Neuronal stem cell (in vitro differentiated cells): ENCODE results near the gene SMYD3.
A peak's percentile ranks its signal among the peaks of the same experiment; 100 is the strongest.

Source experiments
- DNase-seq: peaks from one replicate; pipeline ENCODE4 v3.0.0-alpha.2; 2013; ENCODE audit warnings: low spot score
- H2AFZ ChIP-seq: one replicate; pipeline ENCODE4 v1.6.1; 2013; ENCODE audit warnings: mild to moderate bottlenecking, low read length, inconsistent platforms
- H2AK5ac ChIP-seq: 2 replicates; pipeline ENCODE4 v1.6.1; 2013; ENCODE audit warnings: low read depth, mild to moderate bottlenecking, inconsistent platforms, low read length, moderate library complexity, mixed read lengths
- H2BK120ac ChIP-seq: 2 replicates; pipeline ENCODE4 v1.6.1; 2013; ENCODE audit warnings: low read depth, mild to moderate bottlenecking, inconsistent platforms, low read length, moderate library complexity, mixed read lengths
- H2BK12ac ChIP-seq: one replicate; pipeline ENCODE4 v1.6.1; 2013; ENCODE audit warnings: low read length, inconsistent platforms
- H2BK15ac ChIP-seq: 2 replicates; pipeline ENCODE4 v1.6.1; 2013; ENCODE audit warnings: mild to moderate bottlenecking, low read length, inconsistent platforms, mixed read lengths
- H2BK5ac ChIP-seq: one replicate; pipeline ENCODE4 v1.6.1; 2013; ENCODE audit warnings: inconsistent platforms, mild to moderate bottlenecking, low read length, moderate library complexity
- H3K14ac ChIP-seq: one replicate; pipeline ENCODE4 v1.6.1; 2013; ENCODE audit warnings: low read length, inconsistent platforms
- H3K18ac ChIP-seq: 2 replicates; pipeline ENCODE4 v1.6.1; 2013; ENCODE audit warnings: low read length, inconsistent platforms
- H3K23ac ChIP-seq: 2 replicates; pipeline ENCODE4 v1.6.1; 2013; ENCODE audit warnings: low read depth, mild to moderate bottlenecking, mixed read lengths, low read length, inconsistent platforms; ENCODE audit not compliant: poor library complexity
- H3K27ac ChIP-seq: replicated peaks from 3 replicates; pipeline ENCODE4 v1.5.1; 2013; ENCODE audit warnings: low read length, inconsistent platforms
- H3K27me3 ChIP-seq, 3 experiments: 2 replicates each; pipeline ENCODE4 v1.6.1; 2013; ENCODE audit warnings: low read length in 3 of 3, mild to moderate bottlenecking in 2 of 3, inconsistent platforms in 1 of 3, low read depth in 1 of 3, mixed read lengths in 1 of 3, moderate library complexity in 1 of 3; ENCODE audit not compliant: control insufficient read depth in 3 of 3, insufficient read depth in 3 of 3
- H3K36me3 ChIP-seq, 2 donors: replicated peaks in 1 of 2; 2 replicates each; pipeline ENCODE4 v1.6.1; 2013; ENCODE audit warnings: low read length in 2 of 2; ENCODE audit not compliant: control insufficient read depth in 2 of 2, insufficient read depth in 2 of 2
- H3K4ac ChIP-seq: 2 replicates; pipeline ENCODE4 v1.6.1; 2013; ENCODE audit warnings: inconsistent platforms, mild to moderate bottlenecking, low read length, moderate library complexity
- H3K4me1 ChIP-seq, 2 donors: 1 replicate in 1 of 2; 2 replicates in 1 of 2; pipeline ENCODE4 v1.6.1; 2013; ENCODE audit warnings: low read length in 2 of 2, low read depth in 1 of 2; ENCODE audit not compliant: control insufficient read depth in 2 of 2, insufficient read depth in 1 of 2
- H3K4me2 ChIP-seq: one replicate; pipeline ENCODE4 v1.6.1; 2013; ENCODE audit warnings: mild to moderate bottlenecking, low read length, inconsistent platforms; ENCODE audit not compliant: insufficient read depth, poor library complexity, severe bottlenecking
- H3K4me3 ChIP-seq, 2 donors: 2 replicates each; pipeline ENCODE4 v1.5.1; 2013; ENCODE audit warnings: low read length in 2 of 2, mild to moderate bottlenecking in 2 of 2, inconsistent platforms in 1 of 2, moderate library complexity in 1 of 2
- H3K79me1 ChIP-seq: one replicate; pipeline ENCODE4 v1.6.1; 2013; ENCODE audit warnings: low read depth, mild to moderate bottlenecking, inconsistent platforms, low read length, moderate library complexity
- H3K9ac ChIP-seq: one replicate; pipeline ENCODE4 v1.6.1; 2013; ENCODE audit warnings: mild to moderate bottlenecking, low read depth, low read length, inconsistent platforms; ENCODE audit not compliant: poor library complexity
- H3K9me3 ChIP-seq, 2 donors: replicated peaks in 1 of 2; 2 replicates each; pipeline versions ENCODE3 to v1.6.1; 2013; ENCODE audit warnings: low read length in 2 of 2, mild to moderate bottlenecking in 2 of 2, inconsistent platforms in 1 of 2, low read depth in 1 of 2, mixed read lengths in 1 of 2, moderate library complexity in 1 of 2; ENCODE audit not compliant: control insufficient read depth in 2 of 2, insufficient read depth in 1 of 2
- H4K8ac ChIP-seq: one replicate; pipeline ENCODE4 v1.6.1; 2013; ENCODE audit warnings: low read depth, mild to moderate bottlenecking, inconsistent platforms, low read length, moderate library complexity
- H4K91ac ChIP-seq: one replicate; pipeline ENCODE4 v1.6.1; 2013; ENCODE audit warnings: low read length, low read depth, mild to moderate bottlenecking, inconsistent platforms; ENCODE audit not compliant: poor library complexity
- WGBS, 2 donors: extraction: QIAGEN DNeasy Blood & Tissue Kit; methylation state at CpG; one replicate each; pipeline ENCODE4 v1.1.7; 2013; ENCODE audit warnings: missing lambda C conversion rate in 2 of 2, mixed read lengths in 1 of 2; ENCODE audit not compliant: insufficient read length in 2 of 2, insufficient replicate concordance in 1 of 2; ENCODE audit errors: extremely low coverage in 2 of 2; 5-methylcytosine and 5-hydroxymethylcytosine counted together

SMYD3 gene

DNA sequence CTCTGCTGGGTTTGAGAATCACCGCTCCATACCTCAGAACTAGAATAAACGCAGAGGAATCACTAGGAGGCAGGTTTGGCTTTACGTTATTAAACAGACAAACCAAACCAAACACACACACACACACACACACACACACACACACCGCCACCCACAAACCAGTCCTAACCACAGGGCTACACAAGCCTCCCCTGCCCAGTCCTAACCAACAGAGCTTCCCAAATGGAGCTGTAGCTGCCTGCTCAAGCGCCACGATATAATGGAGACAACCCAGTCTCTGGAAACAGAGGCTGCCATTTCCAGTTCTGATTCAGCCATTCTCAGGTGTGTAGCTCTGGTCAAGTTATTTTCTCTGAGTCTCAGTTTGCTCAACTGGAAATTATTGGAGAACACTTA lies 519.1 kb downstream of the SMYD3 start:
- no peaks in the 10 kb centered on the region for H3K9me3 ChIP-seq
- H2AFZ ChIP-seq = no peak overlapping the region
- no peak overlapping the region for H2BK120ac ChIP-seq
- H3K27ac ChIP-seq = no peak overlapping the region
- H3K4ac ChIP-seq = no peak overlapping the region
- H3K4me1 ChIP-seq = peaks cover 0 to 9% of the 10 kb centered on the region in 2 donors
- no peaks in the 10 kb centered on the region for H3K79me1 ChIP-seq
- no peak overlapping the region for H3K4me2 ChIP-seq
- H3K9ac ChIP-seq = no peak overlapping the region
- no peak overlapping the region for H3K14ac ChIP-seq
- no peak overlapping the region for H2BK12ac ChIP-seq
- H2BK5ac ChIP-seq = no peak overlapping the region
- no peak overlapping the region for H2AK5ac ChIP-seq
- H4K8ac ChIP-seq = no peak overlapping the region
- no peak overlapping the region for H4K91ac ChIP-seq
- no CpG with 5 or more reads among the region's 6 CpGs for WGBS, 2 donors
- no peaks in the 10 kb centered on the region for H3K27me3 ChIP-seq
- no peak overlapping the region for H2BK15ac ChIP-seq
- H3K36me3 ChIP-seq = no peaks in the 10 kb centered on the region
- no peak for DNase-seq
- H3K4me3 ChIP-seq = no peak overlapping the region
- no peak overlapping the region for H3K23ac ChIP-seq
- peak overlapping the region; percentile 25 for H3K18ac ChIP-seq

- Histone ChIP-seq H3K4ac (no peak overlapping the region), H3K9me3 (no peaks in the 10 kb centered on the region), H3K4me1 (peaks cover 0 to 9% of the 10 kb centered on the region in 2 donors), H4K8ac (no peak overlapping the region), H3K14ac (no peak overlapping the region), H2BK12ac (no peak overlapping the region), H3K9ac (no peak overlapping the region), H3K79me1 (no peaks in the 10 kb centered on the region), H3K36me3 (no peaks in the 10 kb centered on the region), H3K4me2 (no peak overlapping the region), H2BK15ac (no peak overlapping the region), H4K91ac (no peak overlapping the region), H2BK120ac (no peak overlapping the region), H3K23ac (no peak overlapping the region), H3K27me3 (no peaks in the 10 kb centered on the region), H3K27ac (no peak overlapping the region), H2BK5ac (no peak overlapping the region), H2AK5ac (no peak overlapping the region), H2AFZ (no peak overlapping the region), H3K18ac (no peak overlapping the region), H3K4me3 (no peak overlapping the region)
- DNase-seq = no peak
- WGBS, 2 donors = 100% methylated on average over 1 of the region's 6 CpGs
Observed at GRCh38 chr1:245987577-245987976, 519.5 kb downstream of the SMYD3 start.

DNA sequence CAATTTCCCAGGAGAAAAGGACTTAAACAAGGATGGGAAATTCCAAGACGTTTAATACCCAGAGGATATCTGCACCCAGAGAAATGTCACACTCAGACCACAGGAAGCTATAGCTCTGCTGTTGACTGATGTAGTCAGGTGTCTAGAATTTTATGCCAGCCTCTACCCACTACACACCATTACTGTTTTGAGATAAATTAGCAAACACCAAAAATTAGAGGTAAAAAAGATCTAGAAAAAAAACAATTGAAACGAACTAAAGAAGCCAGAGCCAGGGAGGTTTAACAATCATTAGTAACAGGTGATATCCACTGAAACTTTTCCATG lies 519.9 kb downstream of the SMYD3 start:
- Histone ChIP-seq H3K27ac (no peak overlapping the region), H3K4me2 (no peak overlapping the region), H3K9me3 (no peaks in the 10 kb centered on the region), H3K18ac (no peak overlapping the region), H2BK5ac (no peak overlapping the region), H2BK12ac (no peak overlapping the region), H3K4ac (no peak overlapping the region), H2AFZ (no peak overlapping the region), H3K4me1 (peaks cover 0 to 9% of the 10 kb centered on the region in 2 donors), H2BK120ac (no peak overlapping the region), H3K9ac (no peak overlapping the region), H3K23ac (no peak overlapping the region), H3K36me3 (no peaks in the 10 kb centered on the region), H2AK5ac (no peak overlapping the region), H4K8ac (no peak overlapping the region), H3K27me3 (no peaks in the 10 kb centered on the region), H3K4me3 (no peak overlapping the region), H2BK15ac (no peak overlapping the region), H3K14ac (no peak overlapping the region), H4K91ac (no peak overlapping the region), H3K79me1 (no peaks in the 10 kb centered on the region)
- no CpG with 5 or more reads among the region's 2 CpGs for WGBS, 2 donors
- DNase-seq = no peak

DNA sequence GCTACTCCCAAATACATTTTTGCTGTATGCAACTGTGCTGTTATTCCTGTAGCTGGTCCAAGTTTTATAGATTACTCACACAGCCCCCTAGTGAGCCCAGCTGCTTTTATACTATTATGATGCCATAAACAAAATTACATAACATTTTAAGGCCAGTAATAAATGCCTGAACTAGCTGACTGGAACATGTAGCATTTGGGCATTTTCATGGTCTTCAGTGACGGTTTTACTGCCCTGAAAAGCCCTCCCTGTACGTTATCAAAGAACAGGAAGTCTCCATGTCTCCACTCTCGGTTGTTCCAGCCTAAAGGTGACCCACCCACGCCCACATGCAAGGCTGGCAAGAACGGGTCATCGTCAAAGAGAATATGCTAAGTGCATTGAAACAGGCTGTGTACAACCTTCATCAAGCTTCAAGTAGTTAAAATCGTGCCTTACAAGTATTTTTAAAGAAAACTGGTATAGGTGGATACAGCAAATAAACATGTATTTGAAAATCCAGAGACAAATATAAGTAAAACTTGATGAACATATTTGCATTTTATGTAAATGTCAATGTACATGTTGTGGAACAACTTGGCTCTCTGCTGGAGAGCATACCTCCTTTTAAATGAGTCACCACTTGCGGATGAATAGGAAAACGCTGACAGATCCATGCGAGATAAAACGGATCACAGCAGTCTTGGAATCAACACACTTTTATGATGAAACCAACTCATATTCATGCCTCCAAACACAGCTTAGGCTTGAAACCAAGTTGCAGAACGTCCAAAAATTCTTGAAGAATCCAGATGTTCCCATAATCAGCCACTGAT lies 520.5 kb downstream of the SMYD3 start:
- Histone ChIP-seq H2BK15ac (no peak overlapping the region), H2BK120ac (no peak overlapping the region), H3K79me1 (no peaks in the 10 kb centered on the region), H3K36me3 (no peaks in the 10 kb centered on the region), H2BK12ac (no peak overlapping the region), H4K8ac (no peak overlapping the region), H4K91ac (no peak overlapping the region), H3K23ac (no peak overlapping the region), H3K9me3 (no peaks in the 10 kb centered on the region), H2AFZ (peak overlapping the region; percentile 71), H3K4me2 (no peak overlapping the region), H2AK5ac (no peak overlapping the region), H3K27me3 (no peaks in the 10 kb centered on the region), H3K9ac (no peak overlapping the region), H3K4me3 (no peak overlapping the region), H2BK5ac (no peak overlapping the region), H3K18ac (no peak overlapping the region), H3K27ac (no peak overlapping the region), H3K14ac (no peak overlapping the region), H3K4ac (no peak overlapping the region), H3K4me1 (peaks cover 0 to 9% of the 10 kb centered on the region in 2 donors)
- WGBS, 2 donors = no CpG with 5 or more reads among the region's 12 CpGs
- DNase-seq = no peak
